ENCODE data around the gene GAD1. TPM values are rescaled to one million over a fixed set of nuclear protein-coding genes. Genes with fewer than 3 reads are reported as not detected.

GAD1 gene
- total RNA-seq, 4 donors from 2014 or later = not detected

DNA sequence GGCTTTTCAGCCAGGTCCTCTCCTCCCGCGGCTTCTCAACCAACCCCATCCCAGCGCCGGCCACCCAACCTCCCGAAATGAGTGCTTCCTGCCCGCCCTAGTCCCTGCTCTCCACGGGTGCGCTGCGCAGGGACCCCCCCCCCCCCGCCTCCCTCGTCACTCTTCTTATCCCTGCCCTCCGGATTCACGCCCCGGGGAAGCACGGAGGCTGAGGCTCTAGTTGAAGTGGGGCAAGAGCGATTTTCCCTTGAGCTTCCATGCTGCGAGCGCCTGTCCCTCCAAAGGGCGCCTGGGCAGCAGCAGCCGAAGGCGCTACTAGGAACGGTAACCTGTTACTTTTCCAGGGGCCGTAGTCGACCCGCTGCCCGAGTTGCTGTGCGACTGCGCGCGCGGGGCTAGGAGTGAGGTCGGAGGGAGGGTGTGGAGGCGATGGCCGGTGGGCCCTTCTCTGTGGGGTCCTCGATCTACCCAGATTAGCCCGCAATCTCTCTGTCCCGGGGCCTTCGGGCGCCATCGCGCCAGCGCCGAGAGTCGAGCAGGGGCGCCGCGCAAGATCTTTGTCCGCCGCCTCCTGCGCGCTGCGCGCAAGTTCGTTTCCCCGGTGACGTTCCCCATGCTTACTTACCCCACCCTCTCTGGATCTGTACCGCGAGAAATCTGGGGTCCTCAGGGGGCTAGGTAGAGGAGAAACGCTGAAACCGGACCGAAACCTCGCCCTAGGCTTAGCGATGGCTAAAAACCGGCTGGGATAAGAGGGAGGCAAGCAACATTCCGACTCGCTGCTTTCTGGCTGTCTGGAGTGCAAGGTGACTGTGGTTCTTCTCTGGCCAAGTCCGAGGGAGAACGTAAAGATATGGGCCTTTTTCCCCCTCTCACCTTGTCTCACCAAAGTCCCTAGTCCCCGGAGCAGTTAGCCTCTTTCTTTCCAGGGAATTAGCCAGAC, 677 bp downstream of the GAD1 start:
- Histone ChIP-seq H3K36me3 (no peaks in the 10 kb centered on the region), H3K4me1 (peaks cover 69 to 76% of the 10 kb centered on the region in 2 donors), H3K27me3 (peaks cover 95 to 96% (median 96%) of the 10 kb centered on the region in 3 donors), H3K4me3 (peak overlapping the region; percentile 42 to 62 (median 48)), H3K9me3 (no peaks in the 10 kb centered on the region), H3K27ac (no peak overlapping the region)
- TF ChIP-seq, protein P1, sequence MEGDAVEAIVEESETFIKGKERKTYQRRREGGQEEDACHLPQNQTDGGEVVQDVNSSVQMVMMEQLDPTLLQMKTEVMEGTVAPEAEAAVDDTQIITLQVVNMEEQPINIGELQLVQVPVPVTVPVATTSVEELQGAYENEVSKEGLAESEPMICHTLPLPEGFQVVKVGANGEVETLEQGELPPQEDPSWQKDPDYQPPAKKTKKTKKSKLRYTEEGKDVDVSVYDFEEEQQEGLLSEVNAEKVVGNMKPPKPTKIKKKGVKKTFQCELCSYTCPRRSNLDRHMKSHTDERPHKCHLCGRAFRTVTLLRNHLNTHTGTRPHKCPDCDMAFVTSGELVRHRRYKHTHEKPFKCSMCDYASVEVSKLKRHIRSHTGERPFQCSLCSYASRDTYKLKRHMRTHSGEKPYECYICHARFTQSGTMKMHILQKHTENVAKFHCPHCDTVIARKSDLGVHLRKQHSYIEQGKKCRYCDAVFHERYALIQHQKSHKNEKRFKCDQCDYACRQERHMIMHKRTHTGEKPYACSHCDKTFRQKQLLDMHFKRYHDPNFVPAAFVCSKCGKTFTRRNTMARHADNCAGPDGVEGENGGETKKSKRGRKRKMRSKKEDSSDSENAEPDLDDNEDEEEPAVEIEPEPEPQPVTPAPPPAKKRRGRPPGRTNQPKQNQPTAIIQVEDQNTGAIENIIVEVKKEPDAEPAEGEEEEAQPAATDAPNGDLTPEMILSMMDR (IDR thresholded peaks at IDR 0.05 in 4 of 5, conservative IDR thresholded peaks at IDR 0.05 in 1 of 5) = no peak
- no peak for TF ChIP-seq POLR2A (IDR thresholded peaks at IDR 0.05)
- in situ Hi-C loops (cut with MboI; ENCODE audit: low sequenced_read_pairs in 4 of 4) (loop anchor here (5.0 to 25.0 kb wide), 7 partner anchors 325 to 583 kb away; no protein-coding TSS in a partner anchor), intact Hi-C loops (cut with DNase I; ENCODE audit: low total_unique reads) (loop anchor here (10.0 kb wide), 1 partner anchor 103 kb away; the partner anchor contains the start of gene SP5)
- no peak for ATAC-seq
- no peak for DNase-seq

- H3K4me1 ChIP-seq = peaks cover 74 to 81% of the 10 kb centered on the region in 2 donors
Observed at GRCh38 chr2:170818036-170818751, 1.5 kb downstream of the GAD1 start.

DNA sequence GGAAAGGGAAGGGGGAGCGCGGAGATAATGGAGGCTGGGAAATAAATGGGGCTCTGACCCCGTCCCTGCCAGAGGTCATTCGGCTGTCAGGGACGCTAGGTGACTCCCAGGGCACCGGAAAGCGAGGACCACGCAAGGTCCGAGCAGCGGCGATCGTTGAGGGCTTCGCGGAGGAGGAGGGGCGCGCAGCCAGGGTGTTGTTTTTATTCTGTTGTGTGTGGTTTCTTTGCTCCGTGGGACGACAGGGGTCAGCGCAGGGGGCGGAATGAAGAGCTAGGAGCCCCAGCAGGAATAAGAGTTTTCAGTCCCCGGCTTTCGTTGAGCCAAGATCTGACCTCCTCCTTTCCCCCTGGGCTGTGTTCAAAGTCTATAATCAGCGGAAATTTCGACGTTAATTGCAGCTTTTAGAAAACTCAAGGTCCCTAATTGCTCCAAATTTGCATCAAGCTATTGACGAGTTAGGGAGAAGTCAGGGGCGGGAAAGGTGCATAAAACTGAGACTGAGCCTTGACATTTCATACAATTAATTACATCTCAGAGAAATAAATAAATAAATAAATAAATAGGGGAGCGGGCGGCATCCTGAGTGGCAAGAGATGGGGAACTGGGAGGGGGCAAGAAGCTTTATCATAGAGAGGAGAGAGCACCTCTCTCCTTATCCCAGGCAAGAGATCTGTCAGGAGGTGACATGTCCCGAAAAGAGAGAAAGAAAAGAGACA, 2.2 kb downstream of the GAD1 start:
- no peak overlapping the region for H3K27ac ChIP-seq
- peaks cover 72 to 80% of the 10 kb centered on the region in 2 donors for H3K4me1 ChIP-seq
- DNase-seq = no peak
- no peak for ATAC-seq
- H3K27me3 ChIP-seq = peaks cover 94 to 100% (median 100%) of the 10 kb centered on the region in 3 donors
- H3K4me3 ChIP-seq = peak overlapping the region in 3 of 4 donors; percentile 42 to 49 (median 45)
- no peaks in the 10 kb centered on the region for H3K9me3 ChIP-seq
- H3K36me3 ChIP-seq = no peaks in the 10 kb centered on the region
- in situ Hi-C loops (cut with MboI; ENCODE audit: low sequenced_read_pairs in 4 of 4) (loop anchor here (5.0 to 25.0 kb wide), 7 partner anchors 327 to 584 kb away; no protein-coding TSS in a partner anchor), intact Hi-C loops (cut with DNase I; ENCODE audit: low total_unique reads) (loop anchor here (10.0 kb wide), 1 partner anchor 104 kb away; the partner anchor contains the start of gene SP5)
- TF ChIP-seq, protein P1 (IDR thresholded peaks at IDR 0.05 in 4 of 5, conservative IDR thresholded peaks at IDR 0.05 in 1 of 5) = no peak
- no peak for TF ChIP-seq POLR2A (IDR thresholded peaks at IDR 0.05)

More at GRCh38 chr2:170818036-170818751, 1.5 kb downstream of the GAD1 start:
- ATAC-seq (no peak), DNase-seq (no peak)
- Histone ChIP-seq H3K36me3 (no peaks in the 10 kb centered on the region), H3K4me3 (peak overlapping the region; percentile 42 to 62 (median 48)), H3K27me3 (peaks cover 98 to 100% (median 100%) of the 10 kb centered on the region in 3 donors), H3K27ac (no peak overlapping the region), H3K9me3 (no peaks in the 10 kb centered on the region)
- in situ Hi-C loops (cut with MboI; ENCODE audit: low sequenced_read_pairs in 4 of 4) = loop anchor here (5.0 to 25.0 kb wide), 7 partner anchors 326 to 583 kb away; no protein-coding TSS in a partner anchor
- TF ChIP-seq, protein P1 (IDR thresholded peaks at IDR 0.05 in 4 of 5, conservative IDR thresholded peaks at IDR 0.05 in 1 of 5) = no peak
- no peak for TF ChIP-seq POLR2A (IDR thresholded peaks at IDR 0.05)
- intact Hi-C loops (cut with DNase I; ENCODE audit: low total_unique reads) = loop anchor here (10.0 kb wide), 1 partner anchor 103 kb away; the partner anchor contains the start of gene SP5
